Measurements from ENCODE around the gene TRAF4.

- TF ChIP-seq POLR2A (IDR thresholded peaks at IDR 0.05; ENCODE audit: low read depth) (no peak), CTCF (IDR thresholded peaks at IDR 0.05) (no peak), POLR2AphosphoS5 (IDR thresholded peaks at IDR 0.05) (no peak)
Measured at GRCh38 chr17:28765038-28765437, 21.2 kb downstream of the TRAF4 start.
